Endothelial cell of umbilical vein (primary cell): ENCODE measurements around the gene EIF2AK3. TPM values are rescaled to one million over a fixed set of nuclear protein-coding genes. Genes with fewer than 3 reads are reported as not detected.

Source experiments
- BruUV-seq: library from RNA; stranded (reverse); fragments of 400-500 nt; replicated peaks from 2 replicates; lab custom pipeline; 2021; lab: Mats Ljungman, UMichigan
- CTCF ChIA-PET: fragments of 300-600, 350-600 bp; sonication (Branson Sonifier 250); formaldehyde crosslinking; loops from one replicate; lab custom pipeline; 2021; ENCODE audit warnings: antibody characterized with exemption, inconsistent platforms; lab: Charles Lee
- POLR2A ChIA-PET: fragments of 300-600, 350-600 bp; sonication (Branson Sonifier 250); formaldehyde crosslinking; loops from one replicate; lab custom pipeline; 2021; ENCODE audit warnings: antibody characterized with exemption, inconsistent platforms; lab: Charles Lee
- DNase-seq: peaks from one replicate; pipeline ENCODE4 v3.0.0-alpha.2; 2011; ENCODE audit warnings: low read depth, low spot score
- FAIRE-seq: peaks from 2 replicates; lab custom pipeline; 2011; peaks lifted over from hg19 to GRCh38; lab: Jason Lieb, UNC
- H2AFZ ChIP-seq: 2 replicates; pipeline ENCODE4 v1.6.0; 2012; ENCODE audit warnings: low read depth, low read length, control low read depth, inconsistent platforms
- H3K27ac ChIP-seq: 2 replicates; pipeline ENCODE4 v1.5.1; 2011; ENCODE audit warnings: low read depth, mild to moderate bottlenecking, control low read depth, low read length, moderate library complexity; ENCODE audit not compliant: insufficient read depth
- H3K27me3 ChIP-seq, 2 experiments: 2 replicates each; pipeline versions ENCODE4 v1.6.0 to v1.6.1; 2011; ENCODE audit warnings: low read length in 2 of 2, mixed read lengths in 1 of 2; ENCODE audit not compliant: control insufficient read depth in 2 of 2, insufficient read depth in 2 of 2
- H3K36me3 ChIP-seq, 2 experiments: 2 replicates in 1 of 2; 3 replicates in 1 of 2; pipeline ENCODE4 v1.5.1; 2011; ENCODE audit warnings: low read length in 2 of 2, mild to moderate bottlenecking in 1 of 2, moderate library complexity in 1 of 2; ENCODE audit not compliant: control insufficient read depth in 2 of 2, insufficient read depth in 2 of 2; ENCODE audit errors: extremely low read depth in 1 of 2
- H3K4me1 ChIP-seq: 3 replicates; pipeline ENCODE4 v1.5.1; 2011; ENCODE audit warnings: mild to moderate bottlenecking, low read length; ENCODE audit not compliant: control insufficient read depth, insufficient read depth; ENCODE audit errors: extremely low read depth
- H3K4me2 ChIP-seq: 2 replicates; pipeline ENCODE4 v1.6.1; 2011; ENCODE audit warnings: low read length, control low read depth, mixed read lengths; ENCODE audit not compliant: insufficient read depth
- H3K4me3 ChIP-seq, 3 experiments: fragments of 200-600 bp in 1 of 3; sonication (generic), shearing (Covaris generic) in 1 of 3; replicated peaks in 1 of 3; 2 replicates each; pipeline ENCODE4 v1.5.1; 2011 to 2016; ENCODE audit warnings: control low read depth in 3 of 3, low read length in 3 of 3, mild to moderate bottlenecking in 2 of 3, inconsistent platforms in 1 of 3, low read depth in 1 of 3, moderate library complexity in 1 of 3; ENCODE audit not compliant: insufficient read depth in 1 of 3
- H3K79me2 ChIP-seq: 2 replicates; pipeline ENCODE4 v1.6.0; 2012; ENCODE audit warnings: low read length, inconsistent platforms; ENCODE audit not compliant: control insufficient read depth, insufficient read depth
- H3K9ac ChIP-seq: replicated peaks from 2 replicates; pipeline ENCODE3; 2011; ENCODE audit warnings: low read length, control low read depth; ENCODE audit not compliant: insufficient read depth; ENCODE audit errors: extremely low read depth
- H3K9me1 ChIP-seq: replicated peaks from 3 replicates; pipeline ENCODE4 v1.6.0; 2011; ENCODE audit warnings: mild to moderate bottlenecking, low read length; ENCODE audit not compliant: control insufficient read depth, insufficient read depth; ENCODE audit errors: extremely low read depth
- H3K9me3 ChIP-seq: replicated peaks from 2 replicates; pipeline ENCODE4 v1.5.1; 2012; ENCODE audit warnings: low read length, inconsistent platforms; ENCODE audit not compliant: control insufficient read depth, insufficient read depth
- H4K20me1 ChIP-seq: replicated peaks from 2 replicates; pipeline ENCODE3; 2011; ENCODE audit warnings: mild to moderate bottlenecking, low read length; ENCODE audit not compliant: control insufficient read depth, insufficient read depth; ENCODE audit errors: extremely low read depth
- EZH2 ChIP-seq: IDR thresholded peaks from 2 replicates; pipeline ENCODE4 v1.6.1; 2012; ENCODE audit warnings: borderline replicate concordance, low read depth, mild to moderate bottlenecking, moderate library complexity, low read length, inconsistent platforms; ENCODE audit not compliant: severe bottlenecking
- FOS ChIP-seq: IDR thresholded peaks from 2 replicates; pipeline ENCODE4 v1.6.1; 2011; ENCODE audit warnings: mild to moderate bottlenecking, low read length, moderate library complexity, borderline replicate concordance; ENCODE audit not compliant: insufficient read depth
- GATA2 ChIP-seq: IDR thresholded peaks from 2 replicates; pipeline ENCODE4 v1.7.0; 2011; ENCODE audit warnings: low read depth, mild to moderate bottlenecking, moderate library complexity, mixed read lengths, low read length; ENCODE audit not compliant: insufficient read length, insufficient read depth
- JUN ChIP-seq: IDR thresholded peaks from 2 replicates; pipeline ENCODE4 v1.6.1; 2011; ENCODE audit warnings: borderline replicate concordance, low read depth; ENCODE audit not compliant: insufficient read length, insufficient read depth
- MYC ChIP-seq: IDR thresholded peaks from one replicate; pipeline ENCODE4 v1.6.1; 2011; ENCODE audit warnings: mild to moderate bottlenecking, low read depth, low read length
- POLR2A ChIP-seq: IDR thresholded peaks from 2 replicates; pipeline ENCODE4 v1.6.1; 2012; ENCODE audit warnings: low read depth, mild to moderate bottlenecking, control low read depth, low read length
- POLR2AphosphoS5 ChIP-seq: IDR thresholded peaks from 2 replicates; pipeline ENCODE4 v1.6.1; 2012; ENCODE audit warnings: low read depth, mild to moderate bottlenecking, control low read depth, low read length, moderate library complexity; ENCODE audit not compliant: insufficient read depth
- dilution Hi-C: fragments of 300-500 bp; cut with MboI; formaldehyde crosslinking; loops from one replicate; pipeline ENCODE4 v1.15.0; 2019; ENCODE audit warnings: low sequenced_read_pairs; ENCODE audit not compliant: extremely low pct_ligation_motif_present
- intact Hi-C: fragments of 100-400 bp; cut with micrococcal nuclease; formaldehyde crosslinking; loops from one replicate; pipeline ENCODE4 v1.10.0; 2022
- polyA plus RNA-seq, 4 experiments: library from polyadenylated mRNA; depleted of rRNA in 3 of 4; stranded (reverse) in 3 of 4; unstranded in 1 of 4; fragments of >200 nt; gene quantifications; 2 replicates each; pipeline versions ENCODE4 v1.2.1 to v1.2.3, GENCODE V29; 2011 to 2012; ENCODE audit warnings: missing spikeins in 1 of 4
- total RNA-seq: library from RNA; stranded (reverse); gene quantifications from 2 replicates; pipeline ENCODE4 v1.2.3, GENCODE V29; 2021
- TF ChIP-seq, protein P1 (sequence below), 2 donors: IDR thresholded peaks; 1 replicate in 1 of 2; 2 replicates in 1 of 2; pipeline ENCODE4 v1.5.1; 2011; ENCODE audit warnings: low read length in 2 of 2, mild to moderate bottlenecking in 2 of 2, moderate library complexity in 2 of 2, control low read depth in 1 of 2, inconsistent platforms in 1 of 2, low read depth in 1 of 2; ENCODE audit not compliant: insufficient read depth in 1 of 2; ENCODE audit errors: extremely low read depth in 1 of 2
- TF ChIP-seq, protein P2 (sequence below): IDR thresholded peaks from 2 replicates; pipeline ENCODE4 v1.6.1; 2011; ENCODE audit not compliant: insufficient read depth, insufficient read length

Gene EIF2AK3
- total and polyA plus RNA-seq, 2 donors (not counting 3 experiments of a cell fraction or from before 2014, with no cell fraction given), result 5.3 to 17.3 TPM

DNA sequence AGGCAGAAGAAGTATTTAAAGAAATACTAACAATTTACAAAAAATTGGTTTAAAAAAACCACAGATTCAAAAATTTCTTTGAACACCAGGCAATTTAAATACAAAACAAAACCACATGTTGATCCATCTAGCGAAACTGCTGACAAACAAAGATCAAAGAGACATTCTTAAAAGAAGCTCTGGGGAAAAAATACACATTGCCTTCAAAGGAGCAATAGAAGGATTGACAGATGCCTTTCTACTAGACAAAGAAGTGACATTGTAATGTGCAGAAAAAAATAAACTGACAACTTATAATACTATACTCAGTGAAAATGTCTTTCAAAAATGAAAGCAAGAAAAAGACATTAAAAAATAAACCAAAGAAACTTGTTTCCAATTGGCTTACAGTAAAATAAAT, 12.6 kb upstream of the EIF2AK3 start:
- CTCF ChIA-PET, result no interaction called here
- H3K4me1 ChIP-seq, result peaks cover 3% of the 10 kb centered on the region
- no peak overlapping the region for H3K4me2 ChIP-seq
- no peaks in the 10 kb centered on the region for H3K79me2 ChIP-seq
- no peak for DNase-seq
- no TSS peak for BruUV-seq
- H3K9me1 ChIP-seq, result no peaks in the 10 kb centered on the region
- no peaks in the 10 kb centered on the region for H4K20me1 ChIP-seq
- no peak overlapping the region for H3K27ac ChIP-seq
- no peak overlapping the region for H3K4me3 ChIP-seq
- dilution Hi-C loops (no loop called here), intact Hi-C loops (no loop called here)
- no peak for TF ChIP-seq FOS
- no peak for TF ChIP-seq GATA2
- no peak for TF ChIP-seq POLR2A
- TF ChIP-seq, protein P1, sequence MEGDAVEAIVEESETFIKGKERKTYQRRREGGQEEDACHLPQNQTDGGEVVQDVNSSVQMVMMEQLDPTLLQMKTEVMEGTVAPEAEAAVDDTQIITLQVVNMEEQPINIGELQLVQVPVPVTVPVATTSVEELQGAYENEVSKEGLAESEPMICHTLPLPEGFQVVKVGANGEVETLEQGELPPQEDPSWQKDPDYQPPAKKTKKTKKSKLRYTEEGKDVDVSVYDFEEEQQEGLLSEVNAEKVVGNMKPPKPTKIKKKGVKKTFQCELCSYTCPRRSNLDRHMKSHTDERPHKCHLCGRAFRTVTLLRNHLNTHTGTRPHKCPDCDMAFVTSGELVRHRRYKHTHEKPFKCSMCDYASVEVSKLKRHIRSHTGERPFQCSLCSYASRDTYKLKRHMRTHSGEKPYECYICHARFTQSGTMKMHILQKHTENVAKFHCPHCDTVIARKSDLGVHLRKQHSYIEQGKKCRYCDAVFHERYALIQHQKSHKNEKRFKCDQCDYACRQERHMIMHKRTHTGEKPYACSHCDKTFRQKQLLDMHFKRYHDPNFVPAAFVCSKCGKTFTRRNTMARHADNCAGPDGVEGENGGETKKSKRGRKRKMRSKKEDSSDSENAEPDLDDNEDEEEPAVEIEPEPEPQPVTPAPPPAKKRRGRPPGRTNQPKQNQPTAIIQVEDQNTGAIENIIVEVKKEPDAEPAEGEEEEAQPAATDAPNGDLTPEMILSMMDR (IDR thresholded peaks at IDR 0.05; ENCODE audit: extremely low read depth in 1 of 2, insufficient read depth in 1 of 2, low read depth in 1 of 2, low read length in 2 of 2), result no peak
- TF ChIP-seq EZH2, result no peak
- TF ChIP-seq JUN, result no peak
- no peak for TF ChIP-seq POLR2AphosphoS5
- TF ChIP-seq MYC, result no peak
- TF ChIP-seq, protein P2, sequence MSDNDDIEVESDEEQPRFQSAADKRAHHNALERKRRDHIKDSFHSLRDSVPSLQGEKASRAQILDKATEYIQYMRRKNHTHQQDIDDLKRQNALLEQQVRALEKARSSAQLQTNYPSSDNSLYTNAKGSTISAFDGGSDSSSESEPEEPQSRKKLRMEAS, result no peak
- POLR2A ChIA-PET, result no interaction called here
- no peak overlapping the region for H2AFZ ChIP-seq
- no peak overlapping the region for H3K9ac ChIP-seq
- no peaks in the 10 kb centered on the region for H3K9me3 ChIP-seq
- H3K36me3 ChIP-seq, result no peaks in the 10 kb centered on the region
- no peak for FAIRE-seq
- H3K27me3 ChIP-seq, result peaks cover 3 to 6% of the 10 kb centered on the region in 2 experiments
